ENCODE data around the gene AMPD3.
A peak's percentile ranks its signal among the peaks of the same experiment; 100 is the strongest.

The AMPD3 gene

DNA sequence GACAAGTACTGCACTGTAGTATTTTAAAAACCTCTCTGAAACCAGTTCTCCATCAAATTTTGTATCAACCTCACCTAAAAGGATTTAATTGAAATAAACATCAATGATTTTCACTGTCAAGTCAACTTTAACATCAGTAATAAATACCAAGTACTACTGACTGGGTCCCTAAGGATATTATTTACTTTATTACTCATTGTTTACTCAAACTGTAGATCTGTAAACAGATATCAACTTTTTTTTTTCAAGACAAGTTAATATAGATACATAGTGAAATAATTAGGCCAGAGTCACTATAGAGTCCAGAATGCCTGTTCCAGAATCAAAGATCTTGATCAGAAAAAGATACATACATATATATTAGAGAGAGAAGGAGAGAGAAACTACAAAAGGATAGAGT lies 84.3 kb downstream of the AMPD3 start:
- Histone ChIP-seq H3K79me2 (ENCODE audit: control insufficient read depth, insufficient read depth, low read length, unreplicated experiment) (peaks cover 47% of the 10 kb centered on the region), H3K27me3 (ENCODE audit: insufficient read depth, low read length) (no peaks in the 10 kb centered on the region), H2AFZ (ENCODE audit: low read length, unreplicated experiment) (no peak overlapping the region), H3K4me1 (ENCODE audit: control insufficient read depth, insufficient read depth, low read length, unreplicated experiment) (peaks cover 26% of the 10 kb centered on the region), H3K27ac (ENCODE audit: low read depth, low read length) (peak overlapping the region; percentile 43), H3K36me3 (ENCODE audit: insufficient read depth, low read length) (no peaks in the 10 kb centered on the region), H3K4me3 (ENCODE audit: low read depth, low read length) (peak overlapping the region; percentile 87)

DNA sequence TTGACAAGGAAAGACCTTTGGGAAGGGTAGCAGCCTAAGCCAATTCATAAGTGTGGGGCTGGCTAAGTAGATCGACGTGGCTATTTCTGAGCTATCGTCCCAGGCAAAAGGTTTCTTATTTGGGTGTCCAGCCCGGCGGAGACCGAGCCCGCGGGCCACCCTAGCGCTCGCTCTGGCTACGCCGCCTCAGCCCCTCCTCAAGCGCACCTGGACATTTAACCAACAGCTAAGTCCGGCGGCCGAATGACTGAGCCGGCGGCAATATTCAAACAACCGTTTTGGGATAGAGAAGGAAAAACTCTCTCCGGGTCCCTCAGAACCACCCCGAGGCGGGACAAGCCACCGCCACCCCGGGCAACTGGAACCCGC lies 85.5 kb downstream of the AMPD3 start:
- peak overlapping the region; percentile 68 for H2AFZ ChIP-seq (ENCODE audit: low read length, unreplicated experiment)
- H3K36me3 ChIP-seq (ENCODE audit: insufficient read depth, low read length), result no peaks in the 10 kb centered on the region
- H3K27ac ChIP-seq (ENCODE audit: low read depth, low read length), result peak overlapping the region; percentile 67
- H3K4me1 ChIP-seq (ENCODE audit: control insufficient read depth, insufficient read depth, low read length, unreplicated experiment), result peaks cover 26% of the 10 kb centered on the region
- peak overlapping the region; percentile 87 for H3K4me3 ChIP-seq (ENCODE audit: low read depth, low read length)
- peaks cover 46% of the 10 kb centered on the region for H3K79me2 ChIP-seq (ENCODE audit: control insufficient read depth, insufficient read depth, low read length, unreplicated experiment)
- H3K27me3 ChIP-seq (ENCODE audit: insufficient read depth, low read length), result no peaks in the 10 kb centered on the region

DNA sequence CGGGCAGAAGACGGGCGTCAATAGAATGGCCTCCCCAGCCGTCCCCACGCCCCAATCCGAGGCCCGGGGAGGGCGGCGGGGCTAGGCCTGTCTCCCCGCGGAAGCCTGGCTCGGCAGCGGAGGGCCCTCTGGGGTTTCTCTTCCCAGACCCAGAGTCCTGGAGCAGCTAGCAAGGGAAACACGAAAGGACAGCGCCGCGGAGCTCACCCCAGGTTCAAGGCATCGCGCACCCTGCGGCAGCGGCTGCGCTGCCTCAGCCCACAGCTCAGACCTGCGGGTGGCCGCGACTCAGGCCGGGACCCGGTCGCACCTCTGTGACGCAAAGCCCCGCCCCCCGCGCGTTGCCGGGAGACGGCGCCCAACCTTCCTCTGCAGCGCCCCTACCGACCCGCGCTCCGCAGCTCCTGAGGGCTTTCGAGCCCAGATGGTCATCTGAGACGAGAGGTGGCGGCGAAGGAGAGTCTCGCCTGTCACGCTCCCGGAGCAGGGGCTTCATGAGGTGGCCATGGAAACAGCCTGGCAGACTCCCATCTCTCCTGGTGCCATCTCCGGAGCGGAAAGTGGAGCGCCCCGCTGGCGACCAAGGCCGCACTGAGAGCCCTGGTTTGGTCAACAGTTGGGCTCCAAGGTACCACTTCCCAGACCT lies 86.0 kb downstream of the AMPD3 start, which contains the start of gene RNF141:
TSS of gene RNF141 (minus strand) at position 273 of the 646 bp plus-strand sequence. CDS start 7,029 bp downstream, outside the sequence.
- no peaks in the 10 kb centered on the region for H3K27me3 ChIP-seq (ENCODE audit: insufficient read depth, low read length)
- H3K4me3 ChIP-seq (ENCODE audit: low read depth, low read length), result peak within 1 kb of the TSS; percentile 87
- peaks cover 41% of the 10 kb centered on the region for H3K79me2 ChIP-seq (ENCODE audit: control insufficient read depth, insufficient read depth, low read length, unreplicated experiment)
- peak within 1 kb of the TSS; percentile 67 for H3K27ac ChIP-seq (ENCODE audit: low read depth, low read length)
- no peaks in the 10 kb centered on the region for H3K36me3 ChIP-seq (ENCODE audit: insufficient read depth, low read length)
- peak within 1 kb of the TSS; percentile 81 for H2AFZ ChIP-seq (ENCODE audit: low read length, unreplicated experiment)
- H3K4me1 ChIP-seq (ENCODE audit: control insufficient read depth, insufficient read depth, low read length, unreplicated experiment), result peaks cover 26% of the 10 kb centered on the region

DNA sequence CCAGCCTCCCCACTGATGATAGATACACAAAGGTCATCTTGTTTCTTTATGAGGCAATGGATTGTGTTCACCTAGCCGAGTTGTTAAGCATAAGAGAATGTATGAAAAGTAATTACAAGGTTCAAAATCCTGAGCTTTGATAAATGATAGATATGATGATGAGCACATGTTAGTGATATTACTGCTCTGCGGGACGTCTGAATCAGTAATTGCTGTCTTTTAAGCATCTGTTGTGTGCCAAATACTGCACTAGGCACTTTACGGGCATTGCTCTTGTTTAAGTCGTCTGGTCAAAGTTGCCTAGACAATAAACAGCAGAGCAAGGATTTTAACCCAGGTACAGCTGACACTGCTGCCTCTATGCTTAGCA lies 86.5 kb downstream of the AMPD3 start:
- Histone ChIP-seq H3K4me3 (ENCODE audit: low read depth, low read length) (peak overlapping the region; percentile 87), H3K27me3 (ENCODE audit: insufficient read depth, low read length) (no peaks in the 10 kb centered on the region), H3K79me2 (ENCODE audit: control insufficient read depth, insufficient read depth, low read length, unreplicated experiment) (peaks cover 35% of the 10 kb centered on the region), H3K27ac (ENCODE audit: low read depth, low read length) (no peak overlapping the region; the same call in 1 of the 2 replicates), H2AFZ (ENCODE audit: low read length, unreplicated experiment) (peak overlapping the region; percentile 81), H3K4me1 (ENCODE audit: control insufficient read depth, insufficient read depth, low read length, unreplicated experiment) (peaks cover 26% of the 10 kb centered on the region), H3K36me3 (ENCODE audit: insufficient read depth, low read length) (no peaks in the 10 kb centered on the region)

DNA sequence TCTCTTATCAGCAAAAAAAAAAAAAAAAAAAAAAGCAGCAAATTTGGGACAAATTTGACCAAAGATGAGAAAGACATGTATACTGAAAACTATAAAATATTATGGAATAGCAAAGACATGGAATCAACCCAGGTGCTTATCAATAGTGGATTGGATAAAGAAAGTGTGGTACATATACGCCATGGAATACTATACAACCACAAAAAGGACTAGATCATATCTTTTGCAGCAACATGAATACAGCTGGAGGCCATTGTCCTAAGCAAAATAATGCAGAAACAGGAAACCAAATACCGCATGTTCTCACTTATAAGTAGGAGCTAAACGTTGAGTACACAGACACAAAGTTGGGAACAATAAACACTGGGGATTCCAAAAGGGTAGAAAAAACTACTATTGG lies 87.7 kb downstream of the AMPD3 start:
- Histone ChIP-seq H3K4me3 (ENCODE audit: low read depth, low read length) (no peak overlapping the region), H3K4me1 (ENCODE audit: control insufficient read depth, insufficient read depth, low read length, unreplicated experiment) (peaks cover 23% of the 10 kb centered on the region)

DNA sequence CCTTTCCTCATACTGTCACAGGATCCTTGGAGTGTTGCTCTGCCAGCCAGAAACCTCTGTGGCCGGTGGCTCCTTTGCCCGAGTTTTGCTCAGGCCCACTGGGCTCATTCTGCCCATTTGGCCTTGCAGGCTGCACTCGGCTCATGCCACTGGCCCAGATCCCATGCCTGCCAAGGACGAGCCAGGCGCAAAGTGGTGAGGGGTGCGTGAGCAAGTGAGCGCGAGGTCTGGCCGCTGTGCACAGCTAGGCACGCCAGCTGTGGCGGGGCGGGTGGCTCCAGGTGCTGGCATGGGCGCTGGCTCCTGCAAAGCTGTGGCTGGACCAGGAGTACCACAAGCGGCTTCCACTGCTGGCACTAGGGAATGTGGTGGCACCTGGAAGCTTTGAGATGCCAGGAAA lies 88.7 kb downstream of the AMPD3 start:
- no peak overlapping the region for H2AFZ ChIP-seq (ENCODE audit: low read length, unreplicated experiment)
- peaks cover 15% of the 10 kb centered on the region for H3K79me2 ChIP-seq (ENCODE audit: control insufficient read depth, insufficient read depth, low read length, unreplicated experiment)
- peaks cover 14% of the 10 kb centered on the region for H3K4me1 ChIP-seq (ENCODE audit: control insufficient read depth, insufficient read depth, low read length, unreplicated experiment)
- H3K27me3 ChIP-seq (ENCODE audit: insufficient read depth, low read length), result no peaks in the 10 kb centered on the region
- H3K36me3 ChIP-seq (ENCODE audit: insufficient read depth, low read length), result no peaks in the 10 kb centered on the region
- no peak overlapping the region for H3K27ac ChIP-seq (ENCODE audit: low read depth, low read length)
- H3K4me3 ChIP-seq (ENCODE audit: low read depth, low read length), result no peak overlapping the region

More for the DNA sequence above, 87.7 kb downstream of the AMPD3 start:
- Histone ChIP-seq H3K27me3 (ENCODE audit: insufficient read depth, low read length) (no peaks in the 10 kb centered on the region), H3K36me3 (ENCODE audit: insufficient read depth, low read length) (no peaks in the 10 kb centered on the region), H3K27ac (ENCODE audit: low read depth, low read length) (no peak overlapping the region), H3K79me2 (ENCODE audit: control insufficient read depth, insufficient read depth, low read length, unreplicated experiment) (peaks cover 25% of the 10 kb centered on the region), H2AFZ (ENCODE audit: low read length, unreplicated experiment) (no peak overlapping the region)

DNA sequence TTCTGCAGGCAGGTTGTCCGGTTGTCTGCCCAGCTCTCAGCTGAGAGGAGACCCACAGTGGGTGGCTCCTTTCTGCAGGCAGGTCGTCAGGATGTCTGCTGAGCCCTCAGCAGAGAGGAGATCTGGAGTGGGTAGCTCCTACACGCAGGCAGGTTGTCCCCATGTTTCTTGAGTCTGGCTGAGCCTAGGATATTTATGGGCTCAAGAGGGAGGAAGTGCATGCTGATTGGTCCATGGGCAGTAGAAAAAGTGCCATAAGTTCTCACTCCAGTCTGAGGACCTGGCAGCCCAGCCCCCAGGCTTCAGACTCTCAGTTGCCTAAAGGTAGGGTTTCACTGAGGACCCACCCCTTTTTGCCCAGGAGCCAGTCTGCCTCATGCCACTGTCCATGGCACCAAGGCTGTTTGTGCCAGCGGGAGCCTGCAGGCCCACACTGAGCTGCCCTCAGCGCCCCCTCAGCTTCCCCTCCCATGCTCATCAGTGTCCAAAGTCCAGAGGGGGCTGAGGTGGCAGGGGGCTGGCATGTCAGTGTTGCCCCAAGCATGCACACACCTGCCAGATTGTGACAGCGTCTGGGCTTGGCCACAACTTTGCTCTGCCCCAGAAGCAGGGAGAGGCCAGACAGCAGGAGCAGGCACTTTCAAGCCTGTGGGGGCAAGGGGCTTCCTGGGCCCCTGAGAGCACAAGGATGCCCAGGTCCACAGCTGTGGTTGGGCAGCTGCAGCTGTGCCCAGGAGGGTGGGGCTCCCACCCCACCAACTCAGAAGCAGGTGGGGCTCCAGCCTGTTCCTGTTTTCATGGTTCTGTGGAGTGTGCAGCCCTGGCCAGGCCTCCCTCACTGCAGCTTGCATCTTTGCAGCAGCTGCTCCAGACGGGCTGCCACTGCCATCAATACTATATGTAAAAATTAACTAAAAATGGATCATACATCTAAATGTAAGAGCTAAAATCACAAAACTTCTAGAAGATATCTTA lies 89.7 kb downstream of the AMPD3 start:
- H3K27ac ChIP-seq (ENCODE audit: low read depth, low read length), result no peak overlapping the region
- H3K79me2 ChIP-seq (ENCODE audit: control insufficient read depth, insufficient read depth, low read length, unreplicated experiment), result peaks cover 7% of the 10 kb centered on the region
- no peak overlapping the region for H3K4me3 ChIP-seq (ENCODE audit: low read depth, low read length)
- H2AFZ ChIP-seq (ENCODE audit: low read length, unreplicated experiment), result no peak overlapping the region
- peaks cover 8% of the 10 kb centered on the region for H3K4me1 ChIP-seq (ENCODE audit: control insufficient read depth, insufficient read depth, low read length, unreplicated experiment)
- no peaks in the 10 kb centered on the region for H3K36me3 ChIP-seq (ENCODE audit: insufficient read depth, low read length)
- no peaks in the 10 kb centered on the region for H3K27me3 ChIP-seq (ENCODE audit: insufficient read depth, low read length)

DNA sequence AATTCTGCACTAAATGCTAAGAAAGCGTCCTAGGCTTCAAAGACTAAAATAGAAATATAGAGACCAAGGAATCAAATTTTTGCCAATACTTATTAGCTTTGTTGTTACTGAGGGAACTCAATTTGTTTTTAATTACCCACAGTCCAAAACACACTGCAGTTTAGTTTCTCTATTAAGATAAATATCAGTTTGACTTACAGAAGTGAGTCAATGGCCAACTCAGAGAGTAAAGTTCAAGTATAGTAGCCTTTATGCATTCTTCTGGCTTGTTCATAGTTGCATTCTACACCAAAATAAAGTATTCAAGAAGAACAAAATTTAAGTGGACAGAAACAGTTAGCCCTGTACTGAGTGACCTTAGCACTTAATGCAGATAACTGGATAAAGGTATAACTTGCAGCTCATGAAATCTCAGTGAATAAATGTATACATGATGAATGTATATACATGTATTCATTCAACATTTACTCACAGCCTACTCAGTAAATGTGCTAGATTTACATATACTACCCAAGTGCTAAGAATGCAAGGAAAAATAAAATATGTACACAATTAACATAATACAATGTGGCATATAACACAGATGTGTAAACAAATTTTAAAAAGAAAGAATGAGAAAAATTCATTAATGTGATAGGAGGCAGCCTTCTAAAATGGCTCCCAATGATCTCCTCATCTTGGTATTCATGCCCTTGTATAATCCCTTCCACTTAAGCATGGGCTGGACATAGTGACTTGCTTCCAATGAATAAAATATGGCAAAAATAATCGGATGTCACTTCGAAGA lies 95.6 kb downstream of the AMPD3 start:
- H3K79me2 ChIP-seq (ENCODE audit: control insufficient read depth, insufficient read depth, low read length, unreplicated experiment), result no peaks in the 10 kb centered on the region
- no peaks in the 10 kb centered on the region for H3K36me3 ChIP-seq (ENCODE audit: insufficient read depth, low read length)
- H3K27ac ChIP-seq (ENCODE audit: low read depth, low read length), result peak overlapping the region; percentile 41
- H3K4me1 ChIP-seq (ENCODE audit: control insufficient read depth, insufficient read depth, low read length, unreplicated experiment), result peaks cover 14% of the 10 kb centered on the region
- H2AFZ ChIP-seq (ENCODE audit: low read length, unreplicated experiment), result peak overlapping the region; percentile 28
- H3K27me3 ChIP-seq (ENCODE audit: insufficient read depth, low read length), result no peaks in the 10 kb centered on the region
- peak overlapping the region; percentile 9 for H3K4me3 ChIP-seq (ENCODE audit: low read depth, low read length)

DNA sequence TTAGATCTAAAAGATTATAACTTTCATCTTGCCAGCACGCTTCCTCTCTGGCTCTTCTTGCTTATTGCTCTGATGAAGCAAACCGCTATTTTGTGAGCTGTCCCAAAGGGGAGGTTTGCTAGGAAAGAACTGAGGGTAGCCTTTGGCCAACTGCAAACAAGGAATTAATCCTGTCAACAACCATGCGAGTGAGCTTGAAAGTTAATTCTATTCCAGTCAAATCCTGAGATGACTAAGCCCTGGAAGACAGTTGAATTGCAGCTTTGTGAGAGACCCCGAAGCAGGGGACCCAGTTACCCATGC lies 96.2 kb downstream of the AMPD3 start:
- Histone ChIP-seq H3K36me3 (ENCODE audit: insufficient read depth, low read length) (no peaks in the 10 kb centered on the region), H3K79me2 (ENCODE audit: control insufficient read depth, insufficient read depth, low read length, unreplicated experiment) (no peaks in the 10 kb centered on the region), H3K27me3 (ENCODE audit: insufficient read depth, low read length) (no peaks in the 10 kb centered on the region), H3K27ac (ENCODE audit: low read depth, low read length) (0 out of 2 replicates have a peak overlapping the region, but pooled peaks have one; percentile 41), H2AFZ (ENCODE audit: low read length, unreplicated experiment) (peak overlapping the region; percentile 18), H3K4me3 (ENCODE audit: low read depth, low read length) (no peak overlapping the region), H3K4me1 (ENCODE audit: control insufficient read depth, insufficient read depth, low read length, unreplicated experiment) (peaks cover 14% of the 10 kb centered on the region)

DNA sequence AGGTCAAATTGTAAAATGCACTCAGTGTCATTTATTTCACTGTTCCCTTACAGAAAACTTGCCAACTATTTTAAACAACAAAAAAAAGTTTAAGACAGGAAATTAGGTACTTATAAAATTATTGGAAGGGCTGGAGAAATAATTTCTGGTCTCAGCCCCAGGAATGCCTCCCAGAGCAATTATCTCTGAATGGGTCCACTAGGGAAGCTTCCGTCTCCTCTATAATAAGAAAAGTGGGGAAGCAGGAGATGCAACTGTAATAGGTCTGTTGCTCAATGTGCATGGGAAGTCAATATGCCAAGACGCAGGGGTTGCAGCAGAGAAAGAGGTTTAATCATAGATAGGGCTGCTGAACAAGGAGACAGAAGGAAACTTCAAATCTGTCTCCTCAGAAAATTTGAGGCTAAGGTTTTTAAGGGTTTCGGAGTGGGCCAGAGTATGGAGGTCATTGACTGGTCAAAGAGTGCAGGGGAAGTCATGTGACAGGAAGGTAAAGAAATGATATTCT lies 96.8 kb downstream of the AMPD3 start:
- Histone ChIP-seq H3K4me1 (ENCODE audit: control insufficient read depth, insufficient read depth, low read length, unreplicated experiment) (peaks cover 14% of the 10 kb centered on the region), H2AFZ (ENCODE audit: low read length, unreplicated experiment) (no peak overlapping the region), H3K4me3 (ENCODE audit: low read depth, low read length) (no peak overlapping the region), H3K36me3 (ENCODE audit: insufficient read depth, low read length) (no peaks in the 10 kb centered on the region), H3K79me2 (ENCODE audit: control insufficient read depth, insufficient read depth, low read length, unreplicated experiment) (no peaks in the 10 kb centered on the region), H3K27me3 (ENCODE audit: insufficient read depth, low read length) (no peaks in the 10 kb centered on the region), H3K27ac (ENCODE audit: low read depth, low read length) (no peak overlapping the region)

Measured in ACC112 (cell line).